ENCODE data around the gene ARPC1A.

ARPC1A gene

GRCh38 chr7:99383203-99383602 lies 57.5 kb downstream of the ARPC1A start:
- H3K4me2 ChIP-seq (ENCODE audit: low read length), result no peak overlapping the region

GRCh38 chr7:99383791-99384370 lies 58.2 kb downstream of the ARPC1A start:
- Histone ChIP-seq H3K27ac (ENCODE audit: low read depth, low read length, poor library complexity, severe bottlenecking) (peak overlapping the region; percentile 45), H3K9me2 (ENCODE audit: low read depth, low read length) (no peaks in the 10 kb centered on the region), H2AFZ (ENCODE audit: low read length) (no peak overlapping the region), H3K4me3 (ENCODE audit: low read depth, low read length, poor library complexity, severe bottlenecking) (no peak overlapping the region), H3K9me3 (ENCODE audit: low read length) (no peaks in the 10 kb centered on the region), H3K4me2 (ENCODE audit: low read length) (no peak overlapping the region), H3F3A (ENCODE audit: insufficient read depth, low read length) (peaks cover 19% of the 10 kb centered on the region), H3K4me1 (ENCODE audit: insufficient read depth, low read length, severe bottlenecking) (peaks cover 41% of the 10 kb centered on the region), H3K27me3 (ENCODE audit: insufficient read depth, low read length) (no peaks in the 10 kb centered on the region), H3K79me2 (ENCODE audit: insufficient read depth, low read length) (peaks cover 12% of the 10 kb centered on the region; the same call in 1 of the 2 replicates), H3K9ac (ENCODE audit: low read length) (no peak overlapping the region), H4K20me1 (ENCODE audit: insufficient read depth, low read length) (no peaks in the 10 kb centered on the region), H3K36me3 (ENCODE audit: insufficient read depth, low read length) (peaks cover 58% of the 10 kb centered on the region)
- TF ChIP-seq EZH2 (IDR thresholded peaks at IDR 0.05; ENCODE audit: borderline replicate concordance, low read length) (no peak), CTCF (IDR thresholded peaks at IDR 0.05; ENCODE audit: low read length) (no peak)

More at GRCh38 chr7:99383203-99383602, 57.5 kb downstream of the ARPC1A start:
- TF ChIP-seq EZH2 (IDR thresholded peaks at IDR 0.05; ENCODE audit: borderline replicate concordance, low read length), result no peak
- TF ChIP-seq CTCF (IDR thresholded peaks at IDR 0.05; ENCODE audit: low read length), result no peak
- H3K79me2 ChIP-seq (ENCODE audit: insufficient read depth, low read length), result peaks cover 12% of the 10 kb centered on the region; the same call in 1 of the 2 replicates
- no peaks in the 10 kb centered on the region for H3K9me3 ChIP-seq (ENCODE audit: low read length)
- no peaks in the 10 kb centered on the region for H3K9me2 ChIP-seq (ENCODE audit: low read depth, low read length)
- no peak overlapping the region for H2AFZ ChIP-seq (ENCODE audit: low read length)
- peaks cover 42% of the 10 kb centered on the region for H3K4me1 ChIP-seq (ENCODE audit: insufficient read depth, low read length, severe bottlenecking)
- no peaks in the 10 kb centered on the region for H4K20me1 ChIP-seq (ENCODE audit: insufficient read depth, low read length)
- peaks cover 19% of the 10 kb centered on the region for H3F3A ChIP-seq (ENCODE audit: insufficient read depth, low read length)
- H3K27ac ChIP-seq (ENCODE audit: low read depth, low read length, poor library complexity, severe bottlenecking), result peak overlapping the region; percentile 45
- H3K27me3 ChIP-seq (ENCODE audit: insufficient read depth, low read length), result no peaks in the 10 kb centered on the region
- no peak overlapping the region for H3K9ac ChIP-seq (ENCODE audit: low read length)
- no peak overlapping the region for H3K4me3 ChIP-seq (ENCODE audit: low read depth, low read length, poor library complexity, severe bottlenecking)
- H3K36me3 ChIP-seq (ENCODE audit: insufficient read depth, low read length), result peaks cover 58% of the 10 kb centered on the region

- Histone ChIP-seq H3K9ac (ENCODE audit: low read length) (no peak overlapping the region), H3K36me3 (ENCODE audit: insufficient read depth, low read length) (peaks cover 64% of the 10 kb centered on the region), H3F3A (ENCODE audit: insufficient read depth, low read length) (peaks cover 12% of the 10 kb centered on the region), H3K4me1 (ENCODE audit: insufficient read depth, low read length, severe bottlenecking) (peaks cover 35% of the 10 kb centered on the region), H3K27me3 (ENCODE audit: insufficient read depth, low read length) (no peaks in the 10 kb centered on the region), H3K9me2 (ENCODE audit: low read depth, low read length) (no peaks in the 10 kb centered on the region), H4K20me1 (ENCODE audit: insufficient read depth, low read length) (no peaks in the 10 kb centered on the region), H3K79me2 (ENCODE audit: insufficient read depth, low read length) (peaks cover 12% of the 10 kb centered on the region; the same call in 1 of the 2 replicates), H3K4me3 (ENCODE audit: low read depth, low read length, poor library complexity, severe bottlenecking) (no peak overlapping the region), H2AFZ (ENCODE audit: low read length) (no peak overlapping the region), H3K27ac (ENCODE audit: low read depth, low read length, poor library complexity, severe bottlenecking) (peak overlapping the region; percentile 45), H3K4me2 (ENCODE audit: low read length) (no peak overlapping the region), H3K9me3 (ENCODE audit: low read length) (no peaks in the 10 kb centered on the region)
- TF ChIP-seq CTCF (IDR thresholded peaks at IDR 0.05; ENCODE audit: low read length), result no peak
- no peak for TF ChIP-seq EZH2 (IDR thresholded peaks at IDR 0.05; ENCODE audit: borderline replicate concordance, low read length)
Measured at GRCh38 chr7:99384523-99384922, 58.8 kb downstream of the ARPC1A start.

All from OCI-LY1 (cell line).